Activated naive CD8-positive, alpha-beta T cell treated with anti-CD3 and anti-CD28 coated beads, Interleukin-2, amount 10 ng/mL, durations not matched to agents 7 days and 5 days (primary cell): ENCODE data around the gene ARMC5. TPM values are rescaled to one million over a fixed set of nuclear protein-coding genes. Genes with fewer than 3 reads are reported as not detected.
A peak's percentile ranks its signal among the peaks of the same experiment; 100 is the strongest.
"Not testable (repeated sequence)": the region's sequence is repeated elsewhere in the genome, so short reads cannot be mapped to it uniquely, and the experiment has no call there.

Experiments used
- ATAC-seq: fragments of 150-1000 bp; cut with Tn5 transposase; one replicate; pipeline ENCODE4 v1.10.0; 2021; ENCODE audit warnings: low read depth, moderate library complexity
- POLR2A ChIA-PET: fragments of 350-600 bp; sonication (Branson Sonifier 250); formaldehyde crosslinking; loops from one replicate; lab custom pipeline; 2021; ENCODE audit warnings: antibody characterized with exemption; lab: Charles Lee
- DNase-seq: peaks from one replicate; pipeline ENCODE4 v3.0.0; 2021
- H3K27ac Mint-ChIP-seq: one replicate; pipeline ENCODE4 v1.8.0; 2022; ENCODE audit warnings: mild to moderate bottlenecking, mixed read lengths
- H3K27me3 Mint-ChIP-seq: one replicate; pipeline ENCODE4 v1.8.0; 2022; ENCODE audit warnings: mild to moderate bottlenecking, moderate library complexity, mixed read lengths
- H3K36me3 Mint-ChIP-seq: one replicate; pipeline ENCODE4 v1.8.0; 2021; ENCODE audit warnings: mild to moderate bottlenecking, mixed read lengths
- H3K4me1 Mint-ChIP-seq: one replicate; pipeline ENCODE4 v1.8.0; 2021; ENCODE audit warnings: mixed read lengths
- H3K4me3 Mint-ChIP-seq: one replicate; pipeline ENCODE4 v1.8.0; 2022; ENCODE audit warnings: mild to moderate bottlenecking, moderate library complexity, mixed read lengths
- H3K9me3 Mint-ChIP-seq: one replicate; pipeline ENCODE4 v1.8.0; 2021; ENCODE audit warnings: mixed read lengths
- total RNA-seq, 2 experiments: library from RNA; stranded (reverse); gene quantifications; one replicate each; pipeline ENCODE4 v1.2.3, GENCODE V29; 2021

Gene ARMC5
- total RNA-seq, 2 experiments from 2014 or later: 12.9 to 13.6 TPM

DNA sequence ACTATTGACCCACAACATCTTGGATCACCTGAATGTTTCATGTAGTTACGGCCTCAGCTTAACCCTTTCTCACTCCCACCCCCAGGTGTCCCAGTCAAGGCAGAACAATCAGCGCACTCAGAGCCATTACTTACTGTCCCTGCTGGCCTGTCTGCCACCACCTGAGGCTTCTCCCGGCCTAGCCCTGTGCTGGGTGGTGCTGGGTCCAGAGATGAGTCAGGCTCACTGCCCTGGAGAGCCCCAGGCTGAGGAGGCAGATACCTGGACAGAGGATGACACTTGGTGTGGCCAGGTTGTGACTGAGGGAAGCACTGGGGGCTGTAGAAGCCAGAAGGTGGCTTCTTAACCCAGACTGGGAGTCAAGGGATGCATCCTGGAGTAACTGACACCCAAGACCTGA is 19.7 kb downstream of the ARMC5 start:
- Mint-ChIP-seq H3K36me3 (no peaks in the 10 kb centered on the region), H3K27ac (no peak overlapping the region), H3K4me3 (no peak overlapping the region), H3K27me3 (peaks cover 17% of the 10 kb centered on the region), H3K4me1 (peaks cover 6% of the 10 kb centered on the region), H3K9me3 (no peaks in the 10 kb centered on the region)
- no peak for DNase-seq
- POLR2A ChIA-PET: interaction anchor here (1.8 to 4.5 kb wide), 2 partner anchors 20 to 29 kb away, joined by 4 to 36 read pairs; partner anchors contain the start of genes ARMC5 and RUSF1
- ATAC-seq: no peak

DNA sequence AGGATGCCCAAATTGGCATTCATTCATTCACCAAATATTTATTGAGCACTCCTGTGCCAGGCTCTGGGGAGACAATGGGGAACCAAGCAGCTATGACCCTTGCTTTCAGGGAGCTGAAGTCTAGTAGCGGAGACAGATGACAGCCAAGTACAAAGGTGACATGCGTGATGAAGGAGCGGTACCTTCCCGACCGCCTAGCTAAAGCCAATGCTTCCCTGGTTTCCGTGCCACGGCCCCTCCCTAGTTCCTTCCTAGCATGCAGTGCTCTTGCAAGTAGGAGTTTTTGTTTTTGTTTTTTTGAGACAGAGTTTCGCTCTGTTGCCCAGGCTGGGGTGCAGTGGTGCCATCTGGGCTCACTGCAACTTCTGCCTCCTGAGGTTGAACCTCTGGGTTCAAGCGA is 20.4 kb downstream of the ARMC5 start:
- no peak overlapping the region for H3K4me3 Mint-ChIP-seq
- POLR2A ChIA-PET: interaction anchor here (4.5 kb wide), 1 partner anchor 20 kb away, joined by 36 read pairs; the partner anchor contains the start of gene ARMC5
- H3K27me3 Mint-ChIP-seq: peaks cover 17% of the 10 kb centered on the region
- H3K4me1 Mint-ChIP-seq: peaks cover 6% of the 10 kb centered on the region
- H3K27ac Mint-ChIP-seq: no peak overlapping the region
- H3K9me3 Mint-ChIP-seq: no peaks in the 10 kb centered on the region
- no peak for ATAC-seq
- H3K36me3 Mint-ChIP-seq: no peaks in the 10 kb centered on the region
- DNase-seq: no peak

DNA sequence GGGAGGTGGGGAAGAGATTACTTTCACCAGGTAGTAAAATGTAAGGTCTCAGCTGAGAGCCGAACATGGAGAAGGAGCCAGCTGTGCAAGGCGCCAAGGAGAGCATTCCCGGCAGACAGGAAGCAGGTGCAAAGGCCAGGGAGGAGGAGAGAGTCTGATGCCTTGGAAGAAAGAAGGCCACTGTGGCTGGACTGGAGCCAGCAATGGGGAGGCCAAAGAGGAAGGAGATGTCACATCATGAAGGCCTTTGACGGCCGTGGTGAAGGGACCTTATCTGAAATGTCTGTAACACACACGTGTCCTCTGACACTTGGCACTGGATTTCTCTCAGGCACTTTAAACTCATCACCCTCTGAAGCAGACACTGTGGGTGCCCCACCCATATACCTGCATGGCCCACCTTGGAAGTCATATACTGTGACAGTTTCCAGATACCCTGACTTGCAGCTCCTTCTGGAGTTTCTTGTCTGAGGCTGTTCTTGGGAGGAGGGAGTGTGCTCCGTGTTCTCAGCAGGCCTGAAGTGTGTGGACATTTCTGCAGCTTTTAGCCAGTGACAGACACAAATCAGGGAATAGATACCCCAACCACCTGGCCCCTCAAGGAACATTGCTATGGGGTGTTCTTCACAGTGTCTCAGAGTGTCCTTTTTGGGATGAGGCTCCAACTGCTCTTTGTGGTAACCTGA is 21.7 kb downstream of the ARMC5 start:
- POLR2A ChIA-PET: interaction anchor here (1.2 kb wide), 1 partner anchor 21 kb away, joined by 3 read pairs; no protein-coding TSS in a partner anchor
- Mint-ChIP-seq H3K27me3 (peaks cover 10% of the 10 kb centered on the region), H3K4me1 (peaks cover 6% of the 10 kb centered on the region), H3K9me3 (no peaks in the 10 kb centered on the region), H3K4me3 (no peak overlapping the region), H3K27ac (no peak overlapping the region), H3K36me3 (no peaks in the 10 kb centered on the region)
- DNase-seq (no peak), ATAC-seq (no peak)

DNA sequence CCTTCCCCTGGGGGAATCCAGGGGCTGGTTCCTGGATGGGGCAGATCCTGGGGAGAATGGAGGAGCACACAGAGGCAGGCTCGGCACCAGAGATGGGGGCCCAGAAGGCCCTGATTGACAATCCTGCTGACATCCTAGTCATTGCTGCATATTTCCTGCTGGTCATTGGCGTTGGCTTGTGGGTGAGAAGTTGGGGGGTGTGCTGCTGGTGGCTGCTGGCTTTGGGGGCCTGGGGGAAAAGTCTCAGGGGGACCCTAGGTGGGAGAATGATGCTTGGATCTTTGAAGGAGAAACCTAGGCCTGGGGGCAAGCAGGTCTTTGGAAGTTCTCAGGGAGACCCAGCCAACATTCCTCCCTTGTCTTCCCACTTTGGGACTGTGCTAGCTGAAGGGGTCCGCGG is 23.8 kb downstream of the ARMC5 start, which contains the start of gene SLC5A2:
TSS of gene SLC5A2 (plus strand) at position 43 of the 400 bp plus-strand sequence. CDS start at position 57, 14 bp downstream.
- Mint-ChIP-seq H3K9me3 (no peaks in the 10 kb centered on the region), H3K4me3 (no peak within 1 kb of the TSS), H3K36me3 (no peaks in the 10 kb centered on the region), H3K4me1 (no peaks in the 10 kb centered on the region), H3K27me3 (peaks cover 3% of the 10 kb centered on the region), H3K27ac (no peak within 1 kb of the TSS)
- no peak for ATAC-seq
- POLR2A ChIA-PET: no interaction called here
- no peak for DNase-seq

DNA sequence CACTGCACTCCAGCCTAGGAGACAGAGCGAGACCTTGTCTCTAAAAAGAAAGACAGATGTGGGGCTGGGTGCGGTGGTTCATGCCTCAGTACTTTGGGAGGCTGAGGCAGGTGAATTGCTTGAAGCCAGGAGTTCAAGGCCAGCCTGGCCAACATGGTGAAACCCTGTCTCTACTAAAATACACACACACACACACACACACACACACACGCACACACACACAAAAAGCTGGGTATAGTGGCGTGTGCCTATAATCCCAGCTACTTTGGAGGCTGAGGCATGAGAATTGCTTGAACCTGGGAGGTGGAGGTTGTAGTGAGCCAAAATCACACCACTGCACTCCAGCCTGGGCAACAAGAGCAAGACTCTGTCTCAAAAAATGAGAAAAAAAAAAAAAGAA is 24.7 kb downstream of the ARMC5 start:
- H3K4me3 Mint-ChIP-seq, ATAC-seq, H3K4me1 Mint-ChIP-seq, DNase-seq, H3K9me3 Mint-ChIP-seq, POLR2A ChIA-PET, H3K27ac Mint-ChIP-seq, H3K36me3 Mint-ChIP-seq, H3K27me3 Mint-ChIP-seq: not testable (repeated sequence)

DNA sequence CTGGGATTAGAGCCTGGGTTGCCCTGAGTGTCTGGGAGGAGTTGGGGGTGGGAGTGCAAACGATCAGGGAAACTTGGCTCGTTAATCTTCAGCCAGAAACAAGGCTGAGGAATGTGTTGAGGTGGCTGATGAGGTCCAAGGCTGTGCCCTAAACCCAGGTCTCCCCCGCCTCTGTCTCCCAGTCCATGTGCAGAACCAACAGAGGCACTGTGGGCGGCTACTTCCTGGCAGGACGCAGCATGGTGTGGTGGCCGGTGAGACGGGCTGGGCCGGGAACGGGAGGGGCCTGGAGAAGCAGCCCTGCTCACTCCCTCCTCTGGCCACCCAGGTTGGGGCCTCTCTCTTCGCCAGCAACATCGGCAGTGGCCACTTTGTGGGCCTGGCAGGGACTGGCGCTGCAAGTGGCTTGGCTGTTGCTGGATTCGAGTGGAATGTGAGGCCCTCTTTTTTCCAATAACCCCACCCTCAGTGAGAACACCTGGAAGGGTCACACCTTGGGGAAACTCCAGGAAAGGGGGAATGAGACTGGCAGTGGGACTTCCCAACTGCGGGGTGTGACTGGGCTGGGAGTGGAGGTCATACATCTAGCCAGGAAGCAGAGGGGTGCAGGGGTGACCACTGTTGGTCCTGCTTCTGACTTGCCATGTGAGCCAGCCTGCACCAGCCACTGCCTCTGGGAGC is 25.3 kb downstream of the ARMC5 start:
- H3K4me3 Mint-ChIP-seq: no peak overlapping the region
- POLR2A ChIA-PET: interaction anchor here (1.0 kb wide), 1 partner anchor 16 kb away, joined by 3 read pairs; no protein-coding TSS in a partner anchor
- no peak overlapping the region for H3K27ac Mint-ChIP-seq
- no peaks in the 10 kb centered on the region for H3K9me3 Mint-ChIP-seq
- DNase-seq: no peak
- H3K27me3 Mint-ChIP-seq: peaks cover 3% of the 10 kb centered on the region
- H3K36me3 Mint-ChIP-seq: no peaks in the 10 kb centered on the region
- peaks cover 2% of the 10 kb centered on the region for H3K4me1 Mint-ChIP-seq
- no peak for ATAC-seq

DNA sequence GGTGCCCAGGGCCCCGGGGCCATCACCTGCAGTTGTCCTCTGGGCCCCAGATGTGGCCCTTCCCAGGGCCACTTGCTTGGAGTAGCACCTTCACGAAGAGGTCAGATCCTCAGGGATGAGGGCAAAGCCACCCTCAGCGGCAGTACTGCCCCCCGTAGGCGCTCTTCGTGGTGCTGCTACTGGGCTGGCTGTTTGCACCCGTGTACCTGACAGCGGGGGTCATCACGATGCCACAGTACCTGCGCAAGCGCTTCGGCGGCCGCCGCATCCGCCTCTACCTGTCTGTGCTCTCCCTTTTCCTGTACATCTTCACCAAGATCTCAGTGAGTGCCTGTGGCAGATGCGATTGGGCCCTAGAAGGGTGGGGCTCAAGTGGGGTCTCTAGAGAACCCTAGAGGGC is 26.3 kb downstream of the ARMC5 start:
- H3K4me3 Mint-ChIP-seq: no peak overlapping the region
- ATAC-seq: no peak
- no peaks in the 10 kb centered on the region for H3K9me3 Mint-ChIP-seq
- H3K27me3 Mint-ChIP-seq: peaks cover 3% of the 10 kb centered on the region
- no peaks in the 10 kb centered on the region for H3K36me3 Mint-ChIP-seq
- H3K4me1 Mint-ChIP-seq: peaks cover 4% of the 10 kb centered on the region
- POLR2A ChIA-PET: interaction anchor here (1.0 kb wide), 1 partner anchor 15 kb away, joined by 3 read pairs; no protein-coding TSS in a partner anchor
- DNase-seq: no peak
- H3K27ac Mint-ChIP-seq: no peak overlapping the region

DNA sequence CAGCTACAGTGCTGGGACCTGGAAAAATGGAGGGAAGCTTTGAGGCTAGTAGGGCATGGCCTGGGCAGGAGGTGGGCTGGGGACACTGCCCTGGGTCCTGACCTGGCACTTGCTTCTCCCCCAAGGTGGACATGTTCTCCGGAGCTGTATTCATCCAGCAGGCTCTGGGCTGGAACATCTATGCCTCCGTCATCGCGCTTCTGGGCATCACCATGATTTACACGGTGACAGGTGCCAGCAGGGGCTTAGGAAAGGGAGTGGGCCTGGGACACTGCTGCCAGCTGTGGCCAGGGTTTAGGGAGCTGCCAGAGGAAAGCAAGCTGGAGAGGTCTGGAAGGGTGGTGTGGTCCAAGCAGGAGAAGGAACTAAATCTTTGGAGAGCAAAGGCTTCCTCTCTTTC is 26.7 kb downstream of the ARMC5 start:
- H3K9me3 Mint-ChIP-seq: no peaks in the 10 kb centered on the region
- peaks cover 3% of the 10 kb centered on the region for H3K27me3 Mint-ChIP-seq
- H3K27ac Mint-ChIP-seq: no peak overlapping the region
- DNase-seq (no peak), ATAC-seq (no peak)
- H3K4me3 Mint-ChIP-seq: no peak overlapping the region
- peaks cover 4% of the 10 kb centered on the region for H3K4me1 Mint-ChIP-seq
- H3K36me3 Mint-ChIP-seq: no peaks in the 10 kb centered on the region
- POLR2A ChIA-PET: no interaction called here

DNA sequence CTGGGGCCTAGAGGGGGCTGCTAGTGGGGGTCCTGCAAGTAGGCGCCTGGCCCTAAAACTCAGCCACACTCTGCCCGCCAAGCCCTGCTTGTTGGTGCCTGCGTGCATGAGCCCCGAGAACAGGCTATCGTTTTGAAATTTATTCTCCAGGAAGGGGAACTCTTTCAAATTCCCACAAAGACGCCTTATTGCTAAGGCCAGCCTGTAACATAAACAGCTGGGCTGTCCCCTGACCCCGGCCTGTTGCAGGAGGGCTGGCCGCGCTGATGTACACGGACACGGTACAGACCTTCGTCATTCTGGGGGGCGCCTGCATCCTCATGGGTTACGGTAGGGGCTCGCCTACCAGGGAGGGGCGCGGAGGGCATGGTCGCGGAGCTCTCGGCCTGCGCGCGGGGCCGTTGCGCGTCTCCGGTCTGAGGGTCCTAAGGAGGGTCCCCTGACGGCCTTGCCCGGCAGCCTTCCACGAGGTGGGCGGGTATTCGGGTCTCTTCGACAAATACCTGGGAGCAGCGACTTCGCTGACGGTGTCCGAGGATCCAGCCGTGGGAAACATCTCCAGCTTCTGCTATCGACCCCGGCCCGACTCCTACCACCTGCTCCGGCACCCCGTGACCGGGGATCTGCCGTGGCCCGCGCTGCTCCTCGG is 27.9 kb downstream of the ARMC5 start:
- Mint-ChIP-seq H3K4me3 (peak overlapping the region; percentile 86), H3K4me1 (peaks cover 4% of the 10 kb centered on the region), H3K27me3 (peaks cover 3% of the 10 kb centered on the region), H3K27ac (peak overlapping the region; percentile 45), H3K9me3 (no peaks in the 10 kb centered on the region), H3K36me3 (no peaks in the 10 kb centered on the region)
- ATAC-seq (no peak), DNase-seq (no peak)
- POLR2A ChIA-PET: interaction anchor here (0.8 to 1.5 kb wide), 3 partner anchors 21 to 226 kb away, joined by 3 to 5 read pairs (median 3); partner anchors contain the start of genes ARMC5 and RUSF1

DNA sequence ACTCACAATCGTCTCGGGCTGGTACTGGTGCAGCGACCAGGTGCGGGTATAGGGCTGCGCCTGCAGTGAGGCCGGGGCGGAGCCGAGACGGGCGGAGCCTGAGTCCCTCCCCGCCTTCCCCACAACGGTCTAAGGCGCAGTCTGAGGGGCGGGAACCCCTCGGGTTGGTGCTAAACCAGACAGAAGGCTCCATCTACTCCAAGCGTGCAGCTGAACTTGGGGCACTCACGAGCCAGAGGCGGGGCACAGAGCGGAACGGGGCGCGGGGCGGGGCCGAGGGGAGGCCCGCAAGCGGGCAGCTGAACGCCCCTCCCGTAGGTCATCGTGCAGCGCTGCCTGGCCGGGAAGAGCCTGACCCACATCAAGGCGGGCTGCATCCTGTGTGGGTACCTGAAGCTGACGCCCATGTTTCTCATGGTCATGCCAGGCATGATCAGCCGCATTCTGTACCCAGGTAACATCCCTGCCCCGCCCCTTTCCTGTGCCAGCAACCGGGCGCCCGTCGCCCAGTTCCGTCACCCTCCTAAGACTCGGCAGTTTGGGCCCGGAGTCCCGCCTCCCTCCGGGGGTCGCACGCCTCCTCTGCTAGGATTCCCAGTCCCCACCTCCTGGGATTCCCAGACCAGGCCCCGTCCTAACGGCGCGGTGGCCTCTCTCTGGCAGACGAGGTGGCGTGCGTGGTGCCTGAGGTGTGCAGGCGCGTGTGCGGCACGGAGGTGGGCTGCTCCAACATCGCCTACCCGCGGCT is 28.6 kb downstream of the ARMC5 start:
- Mint-ChIP-seq H3K4me3 (peak overlapping the region; percentile 86), H3K4me1 (peaks cover 4% of the 10 kb centered on the region), H3K27ac (peak overlapping the region; percentile 45), H3K27me3 (peaks cover 3% of the 10 kb centered on the region), H3K36me3 (no peaks in the 10 kb centered on the region), H3K9me3 (no peaks in the 10 kb centered on the region)
- peak; percentile 91 for ATAC-seq
- DNase-seq: peak; percentile 73
- POLR2A ChIA-PET: interaction anchor here (0.5 to 1.5 kb wide), 7 partner anchors 11 to 225 kb away, joined by 3 to 6 read pairs (median 4); partner anchors contain the start of genes ARMC5 and RUSF1

DNA sequence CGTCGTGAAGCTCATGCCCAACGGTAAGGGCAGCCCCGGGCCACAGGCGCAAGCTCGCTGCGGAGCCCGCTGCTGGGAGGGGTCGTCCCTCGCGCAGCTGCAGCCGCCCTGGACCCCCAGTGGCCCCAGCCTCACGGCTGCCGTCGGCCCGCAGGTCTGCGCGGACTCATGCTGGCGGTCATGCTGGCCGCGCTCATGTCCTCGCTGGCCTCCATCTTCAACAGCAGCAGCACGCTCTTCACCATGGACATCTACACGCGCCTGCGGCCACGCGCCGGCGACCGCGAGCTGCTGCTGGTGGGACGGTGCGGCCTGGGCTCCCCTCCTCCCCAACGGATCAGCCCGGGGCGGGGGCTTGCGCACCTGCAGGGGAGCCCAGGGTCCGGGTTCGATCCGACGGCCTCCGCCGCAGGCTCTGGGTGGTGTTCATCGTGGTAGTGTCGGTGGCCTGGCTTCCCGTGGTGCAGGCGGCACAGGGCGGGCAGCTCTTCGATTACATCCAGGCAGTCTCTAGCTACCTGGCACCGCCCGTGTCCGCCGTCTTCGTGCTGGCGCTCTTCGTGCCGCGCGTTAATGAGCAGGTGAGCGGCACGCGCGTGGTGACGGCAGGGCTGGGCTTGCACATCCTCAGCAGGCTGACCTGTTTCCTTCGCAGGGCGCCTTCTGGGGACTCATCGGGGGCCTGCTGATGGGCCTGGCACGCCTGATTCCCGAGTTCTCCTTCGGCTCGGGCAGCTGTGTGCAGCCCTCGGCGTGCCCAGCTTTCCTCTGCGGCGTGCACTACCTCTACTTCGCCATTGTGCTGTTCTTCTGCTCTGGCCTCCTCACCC is 29.4 kb downstream of the ARMC5 start:
- Mint-ChIP-seq H3K4me3 (peak overlapping the region; percentile 86), H3K27ac (no peak overlapping the region), H3K4me1 (peaks cover 4% of the 10 kb centered on the region), H3K36me3 (no peaks in the 10 kb centered on the region), H3K27me3 (peaks cover 3% of the 10 kb centered on the region), H3K9me3 (no peaks in the 10 kb centered on the region)
- DNase-seq (no peak), ATAC-seq (no peak)
- POLR2A ChIA-PET: interaction anchor here (1.1 to 1.5 kb wide), 3 partner anchors 12 to 224 kb away, joined by 3 to 6 read pairs (median 5); a partner anchor contains a TSS

DNA sequence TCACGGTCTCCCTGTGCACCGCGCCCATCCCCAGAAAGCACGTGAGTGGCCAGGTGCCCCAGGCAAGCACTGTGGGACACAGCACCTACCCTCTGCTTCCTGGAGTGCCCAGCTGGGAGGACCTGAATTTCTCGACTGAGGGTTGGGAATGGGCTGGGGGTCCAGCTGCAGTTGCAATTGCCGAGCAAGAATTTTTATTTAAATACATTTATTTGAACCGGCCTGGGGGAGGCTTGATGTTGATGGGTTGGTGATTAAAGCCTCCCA is 29.9 kb downstream of the ARMC5 start:
- POLR2A ChIA-PET: interaction anchor here (1.5 kb wide), 1 partner anchor 28 kb away, joined by 6 read pairs; no protein-coding TSS in a partner anchor
- Mint-ChIP-seq H3K4me3 (no peak overlapping the region), H3K36me3 (no peaks in the 10 kb centered on the region), H3K4me1 (peaks cover 4% of the 10 kb centered on the region), H3K9me3 (no peaks in the 10 kb centered on the region), H3K27ac (no peak overlapping the region), H3K27me3 (peaks cover 3% of the 10 kb centered on the region)
- ATAC-seq: no peak
- no peak for DNase-seq
